Calu3 (cell line): ENCODE data around the gene ZNF124. TPM values are rescaled to one million over a fixed set of nuclear protein-coding genes. Genes with fewer than 3 reads are reported as not detected.
A peak's percentile ranks its signal among the peaks of the same experiment; 100 is the strongest.

ENCODE experiments used
- BruUV-seq: library from RNA; stranded (reverse); fragments of 400-500 nt; replicated peaks from 2 replicates; lab custom pipeline; 2021; lab: Mats Ljungman, UMichigan
- CTCF ChIA-PET: fragments of 300-600 bp; sonication (Branson Sonifier 250); formaldehyde crosslinking; loops from one replicate; lab custom pipeline; 2022; ENCODE audit warnings: antibody characterized with exemption; lab: Charles Lee
- DNase-seq: peaks from one replicate; pipeline ENCODE4 v3.0.0; 2022
- H3K27ac Mint-ChIP-seq: one replicate; pipeline ENCODE4 v1.8.0; 2022; ENCODE audit warnings: mixed read lengths; ENCODE audit not compliant: unreplicated experiment
- H3K27me3 Mint-ChIP-seq: one replicate; pipeline ENCODE4 v1.8.0; 2022; ENCODE audit warnings: mixed read lengths; ENCODE audit not compliant: unreplicated experiment
- H3K36me3 Mint-ChIP-seq: one replicate; pipeline ENCODE4 v1.8.0; 2022; ENCODE audit warnings: mild to moderate bottlenecking, moderate library complexity, mixed read lengths; ENCODE audit not compliant: insufficient read depth, unreplicated experiment
- H3K4me1 Mint-ChIP-seq: one replicate; pipeline ENCODE4 v1.8.0; 2022; ENCODE audit warnings: mild to moderate bottlenecking, low read depth, mixed read lengths; ENCODE audit not compliant: unreplicated experiment
- H3K4me3 Mint-ChIP-seq: one replicate; pipeline ENCODE4 v1.8.0; 2022; ENCODE audit warnings: mild to moderate bottlenecking, low read depth, moderate library complexity, mixed read lengths; ENCODE audit not compliant: unreplicated experiment
- H3K9me3 Mint-ChIP-seq: one replicate; pipeline ENCODE4 v1.8.0; 2022; ENCODE audit warnings: low read depth, mixed read lengths; ENCODE audit not compliant: unreplicated experiment
- intact Hi-C: fragments of 100-400 bp; cut with micrococcal nuclease; formaldehyde crosslinking; loops from one replicate; pipeline ENCODE4 v1.10.0; 2022; ENCODE audit not compliant: unreplicated experiment
- total RNA-seq: library from RNA; stranded (reverse); gene quantifications from 2 replicates; pipeline ENCODE4 v1.2.3, GENCODE V29; 2022
- TF ChIP-seq, protein P1 (sequence below): fragments of 200-600 bp; IDR thresholded peaks from one replicate; pipeline ENCODE4 v1.8.0; 2022; ENCODE audit warnings: antibody characterized with exemption; ENCODE audit not compliant: unreplicated experiment

Gene ZNF124
- total RNA-seq, 1 experiment from 2014 or later = 45.6 TPM

DNA sequence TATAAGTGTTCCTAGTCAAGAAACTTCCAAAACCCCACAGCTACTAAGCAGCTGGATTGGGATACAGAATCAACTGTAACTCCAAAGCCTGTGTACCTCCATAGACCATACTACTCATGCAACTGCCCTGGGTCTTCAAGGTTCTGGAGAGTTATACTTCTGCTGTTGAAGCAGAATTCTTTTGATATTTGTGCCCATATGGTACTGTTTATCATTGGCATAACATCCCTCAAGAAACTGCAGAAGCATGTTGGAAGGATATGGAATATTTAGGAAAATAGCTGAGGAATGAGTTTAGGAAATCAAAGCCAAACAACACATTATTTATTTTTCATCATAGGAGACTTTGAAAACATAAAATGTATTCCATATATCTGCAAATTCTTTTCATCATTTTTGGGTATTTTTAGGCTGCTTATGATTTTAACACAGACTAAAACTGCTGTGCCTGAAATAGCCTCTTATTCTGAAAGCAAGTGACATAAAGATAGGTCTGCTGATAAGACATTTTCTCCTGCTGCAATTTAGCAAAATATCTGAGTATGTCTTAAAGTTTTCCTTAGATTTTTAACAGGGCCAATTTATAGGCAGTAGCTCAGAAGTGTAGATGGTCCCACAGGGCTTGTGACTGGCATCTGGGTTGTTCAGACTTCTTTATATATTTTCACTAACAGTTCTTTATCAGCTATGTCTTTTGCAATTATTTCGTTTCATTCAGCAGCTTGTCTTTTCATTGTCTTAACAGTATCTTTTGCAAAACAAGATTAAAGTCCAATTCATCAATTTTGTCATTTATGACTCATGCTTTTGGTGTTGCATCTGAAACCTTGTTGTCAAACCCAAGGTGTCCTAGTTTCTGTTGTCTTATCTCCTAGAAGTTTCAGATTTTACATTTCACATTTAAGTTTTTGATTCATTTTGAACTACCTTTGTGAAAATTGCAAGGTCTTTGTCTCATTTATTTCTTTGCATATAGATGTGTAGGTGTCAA is 41.1 kb upstream of the ZNF124 start:
- CTCF ChIA-PET = no interaction called here
- Mint-ChIP-seq H3K9me3 (peaks cover 11% of the 10 kb centered on the region), H3K4me1 (peaks cover 12% of the 10 kb centered on the region), H3K4me3 (no peak overlapping the region), H3K27ac (no peak overlapping the region), H3K27me3 (no peaks in the 10 kb centered on the region), H3K36me3 (peaks cover 26% of the 10 kb centered on the region)
- intact Hi-C loops = loop anchor here (5.0 kb wide), 1 partner anchor 119 kb away; the partner anchor contains the start of gene ZNF496
- BruUV-seq = no TSS peak
- TF ChIP-seq, protein P1, sequence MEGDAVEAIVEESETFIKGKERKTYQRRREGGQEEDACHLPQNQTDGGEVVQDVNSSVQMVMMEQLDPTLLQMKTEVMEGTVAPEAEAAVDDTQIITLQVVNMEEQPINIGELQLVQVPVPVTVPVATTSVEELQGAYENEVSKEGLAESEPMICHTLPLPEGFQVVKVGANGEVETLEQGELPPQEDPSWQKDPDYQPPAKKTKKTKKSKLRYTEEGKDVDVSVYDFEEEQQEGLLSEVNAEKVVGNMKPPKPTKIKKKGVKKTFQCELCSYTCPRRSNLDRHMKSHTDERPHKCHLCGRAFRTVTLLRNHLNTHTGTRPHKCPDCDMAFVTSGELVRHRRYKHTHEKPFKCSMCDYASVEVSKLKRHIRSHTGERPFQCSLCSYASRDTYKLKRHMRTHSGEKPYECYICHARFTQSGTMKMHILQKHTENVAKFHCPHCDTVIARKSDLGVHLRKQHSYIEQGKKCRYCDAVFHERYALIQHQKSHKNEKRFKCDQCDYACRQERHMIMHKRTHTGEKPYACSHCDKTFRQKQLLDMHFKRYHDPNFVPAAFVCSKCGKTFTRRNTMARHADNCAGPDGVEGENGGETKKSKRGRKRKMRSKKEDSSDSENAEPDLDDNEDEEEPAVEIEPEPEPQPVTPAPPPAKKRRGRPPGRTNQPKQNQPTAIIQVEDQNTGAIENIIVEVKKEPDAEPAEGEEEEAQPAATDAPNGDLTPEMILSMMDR = no peak
- DNase-seq = no peak

DNA sequence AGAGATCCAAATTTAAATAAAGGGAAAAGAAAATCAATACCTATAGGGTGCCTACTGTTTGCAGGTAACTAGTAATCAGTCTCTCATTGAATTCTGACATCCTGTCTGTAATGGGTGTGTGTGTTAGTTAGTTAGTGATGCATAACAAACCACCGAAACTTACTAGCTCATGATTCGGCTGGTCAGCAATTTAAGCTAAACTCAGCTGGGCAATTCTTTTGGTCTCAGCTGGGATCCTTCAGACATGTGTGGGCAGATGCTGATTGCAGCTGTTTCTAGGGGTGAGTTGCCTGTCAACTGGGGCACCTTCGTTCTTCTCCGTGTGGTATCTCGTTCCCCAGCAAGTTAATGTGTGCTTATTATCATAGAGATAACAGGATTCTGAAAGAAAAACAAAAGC is 40.2 kb upstream of the ZNF124 start:
- H3K4me3 Mint-ChIP-seq = no peak overlapping the region
- CTCF ChIA-PET = no interaction called here
- intact Hi-C loops = loop anchor here (5.0 kb wide), 1 partner anchor 120 kb away; the partner anchor contains the start of gene ZNF496
- H3K27me3 Mint-ChIP-seq = no peaks in the 10 kb centered on the region
- peaks cover 26% of the 10 kb centered on the region for H3K36me3 Mint-ChIP-seq
- no peak overlapping the region for H3K27ac Mint-ChIP-seq
- peaks cover 15% of the 10 kb centered on the region for H3K9me3 Mint-ChIP-seq
- BruUV-seq = no TSS peak
- H3K4me1 Mint-ChIP-seq = peaks cover 12% of the 10 kb centered on the region
- DNase-seq = no peak
- TF ChIP-seq, protein P1 = no peak

DNA sequence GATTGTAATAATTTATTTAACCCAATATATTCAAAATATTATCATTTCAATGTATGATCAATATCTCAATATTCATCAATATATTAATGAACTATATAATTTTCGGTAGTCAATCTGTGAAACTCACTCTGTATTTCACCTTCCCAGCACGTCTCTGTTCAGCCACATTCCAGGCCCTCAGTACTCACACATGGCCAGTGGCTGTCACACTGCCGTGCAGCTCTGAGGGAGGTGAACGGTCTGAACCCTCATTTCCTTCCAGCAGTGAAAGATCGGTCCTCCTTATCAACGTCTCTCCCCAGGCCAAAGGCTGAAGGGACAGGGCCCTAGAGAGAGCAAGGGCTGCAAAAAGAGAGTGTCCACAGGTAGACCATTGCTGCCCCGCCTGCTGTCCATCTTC is 39.5 kb upstream of the ZNF124 start:
- CTCF ChIA-PET = no interaction called here
- Mint-ChIP-seq H3K27me3 (no peaks in the 10 kb centered on the region), H3K36me3 (peaks cover 27% of the 10 kb centered on the region), H3K9me3 (peaks cover 11% of the 10 kb centered on the region), H3K4me1 (peaks cover 12% of the 10 kb centered on the region), H3K4me3 (no peak overlapping the region), H3K27ac (no peak overlapping the region)
- no peak for DNase-seq
- intact Hi-C loops = loop anchor here (5.0 kb wide), 1 partner anchor 121 kb away; the partner anchor contains the start of gene ZNF496
- TF ChIP-seq, protein P1 = no peak
- BruUV-seq = no TSS peak

DNA sequence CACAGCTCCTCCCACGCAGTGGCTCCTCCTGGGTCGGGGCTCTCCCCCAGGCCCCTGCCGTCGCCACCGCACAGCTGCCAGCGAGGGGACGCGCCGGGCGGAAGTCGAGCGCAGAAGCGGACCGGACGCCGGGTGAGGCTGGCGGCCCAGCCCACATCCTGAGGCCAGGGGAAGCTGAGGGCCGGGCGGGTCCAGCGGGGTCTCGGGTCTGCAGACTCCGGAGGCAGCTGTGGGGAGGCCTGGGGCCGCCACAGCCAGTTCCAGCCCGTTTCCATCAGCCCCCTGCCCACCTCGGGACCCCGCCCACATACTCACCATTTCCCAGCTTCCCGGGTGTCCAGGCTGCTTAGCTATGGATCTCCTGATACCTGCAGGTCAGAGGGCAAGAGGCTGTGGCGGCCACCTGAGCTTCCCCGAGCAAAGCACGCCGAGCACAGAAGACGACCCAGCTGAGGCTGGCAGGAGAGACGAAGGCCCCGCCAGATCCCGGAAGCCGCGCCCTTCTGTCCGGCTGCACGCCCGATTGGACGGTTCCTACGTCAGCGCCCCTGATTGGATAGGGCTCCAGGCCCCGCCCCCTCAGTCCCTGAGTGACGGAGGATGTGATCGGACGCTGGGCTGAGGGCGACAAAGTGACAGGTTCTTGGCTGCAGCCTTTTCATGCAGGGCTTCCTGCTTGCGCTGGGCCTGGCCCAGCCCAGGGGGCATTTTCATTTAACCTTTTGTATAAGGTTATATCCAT is 38.7 kb upstream of the ZNF124 start:
- CTCF ChIA-PET = no interaction called here
- intact Hi-C loops = loop anchor here (5.0 kb wide), 1 partner anchor 122 kb away; the partner anchor contains the start of gene ZNF496
- no peaks in the 10 kb centered on the region for H3K27me3 Mint-ChIP-seq
- peak; percentile 99 for DNase-seq
- peaks cover 32% of the 10 kb centered on the region for H3K36me3 Mint-ChIP-seq
- H3K4me1 Mint-ChIP-seq = peaks cover 12% of the 10 kb centered on the region
- no TSS peak for BruUV-seq
- H3K4me3 Mint-ChIP-seq = peak overlapping the region; percentile 83
- H3K27ac Mint-ChIP-seq = peak overlapping the region; percentile 85
- TF ChIP-seq, protein P1 = no peak
- peaks cover 17% of the 10 kb centered on the region for H3K9me3 Mint-ChIP-seq
